ENCODE measurements around the gene PLEKHG5. TPM values are rescaled to one million over a fixed set of nuclear protein-coding genes. Genes with fewer than 3 reads are reported as not detected.

The PLEKHG5 gene
- total RNA-seq, 1 donor from 2014 or later: 42.9 TPM

DNA sequence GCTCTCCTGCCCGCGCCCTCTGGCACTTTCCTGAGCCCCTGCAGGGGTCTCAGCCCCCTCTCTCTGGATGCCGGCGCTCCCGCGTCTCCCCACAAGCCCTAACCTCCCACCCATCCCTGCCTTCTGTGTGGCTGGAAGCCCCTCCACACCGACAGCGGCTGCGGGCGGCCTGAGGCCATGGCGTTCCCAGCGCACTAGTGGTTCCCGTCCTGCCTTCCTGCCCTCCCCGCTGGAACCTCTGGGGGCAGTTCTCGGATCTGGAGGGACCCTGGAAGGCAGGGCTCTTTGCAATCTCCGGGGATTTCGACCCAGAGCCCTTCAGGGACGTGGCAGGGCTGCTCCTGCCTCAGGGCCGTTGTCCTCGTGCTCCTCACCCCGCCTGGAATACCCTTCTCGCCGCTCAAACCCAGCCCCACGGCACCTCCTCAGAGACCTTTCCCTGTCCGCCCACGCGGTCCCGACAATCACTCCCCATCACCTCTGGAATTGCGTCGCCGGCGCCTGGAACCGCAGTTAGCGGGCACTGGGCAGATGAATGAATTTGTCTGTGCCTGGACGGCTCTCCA is 67.4 kb downstream of the PLEKHG5 start:
- Histone ChIP-seq H3K36me3 (ENCODE audit: control insufficient read depth, insufficient read depth, low read length) (no peaks in the 10 kb centered on the region), H3K4me3 (ENCODE audit: low read depth, low read length) (peak overlapping the region; percentile 19), H3K27me3 (ENCODE audit: control insufficient read depth, insufficient read depth, low read length) (no peaks in the 10 kb centered on the region)
- no peak for FAIRE-seq
- no peak for TF ChIP-seq CTCF (IDR thresholded peaks at IDR 0.05; ENCODE audit: insufficient read depth, low read length, severe bottlenecking)
- no peak for DNase-seq (ENCODE audit: low read depth)

- no peak for FAIRE-seq
- no peak overlapping the region for H3K4me3 ChIP-seq (ENCODE audit: low read depth, low read length)
Observed at GRCh38 chr1:6423321-6423999, 68.0 kb downstream of the PLEKHG5 start.

GRCh38 chr1:6421266-6421665 is 70.2 kb downstream of the PLEKHG5 start:
- Histone ChIP-seq H3K4me3 (ENCODE audit: low read depth, low read length) (no peak overlapping the region), H3K27me3 (ENCODE audit: control insufficient read depth, insufficient read depth, low read length) (no peaks in the 10 kb centered on the region), H3K36me3 (ENCODE audit: control insufficient read depth, insufficient read depth, low read length) (peaks cover 6% of the 10 kb centered on the region)
- no peak for FAIRE-seq
- no peak for DNase-seq (ENCODE audit: low read depth)
- TF ChIP-seq CTCF (IDR thresholded peaks at IDR 0.05; ENCODE audit: insufficient read depth, low read length, severe bottlenecking): no peak

More at GRCh38 chr1:6423321-6423999, 68.0 kb downstream of the PLEKHG5 start:
- DNase-seq (ENCODE audit: low read depth): peak; percentile 70
- H3K27me3 ChIP-seq (ENCODE audit: control insufficient read depth, insufficient read depth, low read length): no peaks in the 10 kb centered on the region
- peak; percentile 93 for TF ChIP-seq CTCF (IDR thresholded peaks at IDR 0.05; ENCODE audit: insufficient read depth, low read length, severe bottlenecking)
- peaks cover under 1% of the 10 kb centered on the region for H3K36me3 ChIP-seq (ENCODE audit: control insufficient read depth, insufficient read depth, low read length)

DNA sequence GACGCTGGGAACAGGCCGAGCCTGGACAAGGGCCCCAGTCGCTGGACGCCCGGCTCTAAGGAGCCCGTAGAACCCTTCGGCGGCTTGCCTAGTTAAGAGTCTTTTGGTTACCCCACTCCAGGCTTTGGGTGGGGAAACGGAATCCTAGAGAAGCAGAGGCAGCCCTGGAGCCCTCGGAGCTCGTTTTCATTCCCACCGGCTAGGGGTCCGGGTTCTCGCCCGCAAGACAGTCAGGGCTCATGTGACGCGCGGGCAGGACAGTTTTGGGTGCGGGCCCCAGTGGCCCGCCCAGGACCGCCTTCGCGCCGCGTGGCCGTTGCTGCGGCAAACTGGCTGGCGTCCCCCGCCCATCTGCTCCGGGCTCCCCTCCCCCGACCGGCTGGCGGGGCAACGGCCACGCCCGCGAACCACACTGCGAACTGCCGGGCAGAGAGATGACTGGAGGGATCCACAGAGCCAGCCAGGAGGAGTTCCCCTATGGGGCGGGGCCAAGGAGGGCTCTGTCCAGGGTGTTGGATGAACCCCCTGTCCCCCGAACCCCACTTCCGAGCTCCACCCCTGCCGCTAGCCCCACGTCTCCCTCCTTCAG is 70.9 kb downstream of the PLEKHG5 start:
- Histone ChIP-seq H3K36me3 (ENCODE audit: control insufficient read depth, insufficient read depth, low read length) (peaks cover 6% of the 10 kb centered on the region), H3K4me3 (ENCODE audit: low read depth, low read length) (peak overlapping the region; percentile 54), H3K27me3 (ENCODE audit: control insufficient read depth, insufficient read depth, low read length) (no peaks in the 10 kb centered on the region)
- TF ChIP-seq CTCF (IDR thresholded peaks at IDR 0.05; ENCODE audit: insufficient read depth, low read length, severe bottlenecking): no peak
- no peak for DNase-seq (ENCODE audit: low read depth)
- FAIRE-seq: no peak

DNA sequence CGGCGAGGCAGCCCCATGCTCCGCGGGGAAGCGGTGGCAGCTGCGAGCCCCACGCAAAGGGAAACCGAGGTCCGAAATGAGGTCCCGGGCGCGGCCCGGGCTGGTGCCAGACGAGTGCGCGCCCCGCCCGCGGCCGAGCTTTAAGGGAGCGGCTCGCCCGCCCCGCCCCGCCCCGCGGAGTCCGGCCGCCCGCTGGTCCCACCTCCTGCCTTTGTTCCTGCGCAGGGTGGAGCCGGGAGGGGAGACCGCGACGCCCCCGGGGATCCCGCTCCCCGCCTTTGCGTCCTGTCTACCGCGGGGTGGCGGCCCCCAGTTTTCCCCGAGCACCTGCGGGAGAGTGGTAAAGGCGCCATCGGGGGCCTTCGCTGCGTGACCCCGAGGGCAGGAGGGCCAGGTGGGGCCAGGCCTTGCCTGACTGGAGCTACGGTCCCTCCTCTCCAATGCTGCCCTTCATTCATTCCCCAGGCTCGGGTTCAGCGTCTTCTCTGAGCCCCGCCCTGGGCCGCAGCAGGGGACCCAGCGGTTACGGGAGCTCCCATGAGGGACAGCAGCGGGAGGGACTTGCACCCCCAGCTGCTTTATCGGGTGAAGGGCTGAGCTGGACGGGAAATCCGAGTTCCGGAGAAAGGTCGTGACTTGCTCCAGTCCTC is 71.5 kb downstream of the PLEKHG5 start, which contains the start of gene HES2:
Gene HES2 (minus strand): TSS at position 116 of the 650 bp plus-strand sequence. CDS start 99 bp downstream, at position 17.
- DNase-seq (ENCODE audit: low read depth) (no peak), FAIRE-seq (no peak)
- no peak for TF ChIP-seq CTCF (IDR thresholded peaks at IDR 0.05; ENCODE audit: insufficient read depth, low read length, severe bottlenecking)
- Histone ChIP-seq H3K27me3 (ENCODE audit: control insufficient read depth, insufficient read depth, low read length) (no peaks in the 10 kb centered on the region), H3K4me3 (ENCODE audit: low read depth, low read length) (peak within 1 kb of the TSS; percentile 54), H3K36me3 (ENCODE audit: control insufficient read depth, insufficient read depth, low read length) (peaks cover 6% of the 10 kb centered on the region)
